Mesenteric fat pad (tissue), 1 donor: ENCODE results near the gene RIPK3. TPM values are rescaled to one million over a fixed set of nuclear protein-coding genes. Genes with fewer than 3 reads are reported as not detected.

Experiments
- total RNA-seq: library from RNA; stranded (reverse); fragmentation: NEBNext Ultra II Directional; extraction: Animal tissue kit (Norgen Biotek cat#: 25700); gene quantifications from one replicate; pipeline ENCODE4 v1.2.1, GENCODE V29; 2021
- donor health status: DM: yes; HTN: yes; CAD: no.

The RIPK3 gene
- total RNA-seq, 1 donor from 2014 or later, result 12.7 TPM

Other genes with a start within 250 kb of the RIPK3 start
- 39.1 TPM for gene PCK2, start 245.7 kb downstream of the RIPK3 start, total RNA-seq
- gene DCAF11, start 225.2 kb downstream of the RIPK3 start, total RNA-seq, result 31.7 TPM
- 1.6 TPM for gene NRL, start 225.0 kb downstream of the RIPK3 start, total RNA-seq
- 0.58 TPM for gene FITM1, start 209.3 kb downstream of the RIPK3 start, total RNA-seq
- 121 TPM for gene PSME1, start 203.8 kb downstream of the RIPK3 start, total RNA-seq
- 15.5 TPM for gene EMC9, start 198.4 kb downstream of the RIPK3 start, total RNA-seq
- 113 TPM for gene PSME2, start 193.4 kb downstream of the RIPK3 start, total RNA-seq
- 60.0 TPM for gene RNF31, start 192.5 kb downstream of the RIPK3 start, total RNA-seq
- 102 TPM for gene IRF9, start 178.7 kb downstream of the RIPK3 start, total RNA-seq
- 31.5 TPM for gene REC8, start 167.9 kb downstream of the RIPK3 start, total RNA-seq
- 46.3 TPM for gene IPO4, start 151.2 kb downstream of the RIPK3 start, total RNA-seq
- gene TM9SF1, start 144.6 kb downstream of the RIPK3 start, total RNA-seq, result 51.0 TPM
- not detected for gene TSSK4, start 134.3 kb downstream of the RIPK3 start, total RNA-seq
- gene CHMP4A, start 126.5 kb downstream of the RIPK3 start, total RNA-seq, result 58.7 TPM
- gene MDP1, start 123.9 kb downstream of the RIPK3 start, total RNA-seq, result 10.3 TPM
- 169 TPM for gene NEDD8, start 107.6 kb downstream of the RIPK3 start, total RNA-seq
- gene GMPR2, start 107.1 kb downstream of the RIPK3 start, total RNA-seq, result 46.5 TPM
- 73.3 TPM for gene TINF2, start 97.4 kb downstream of the RIPK3 start, total RNA-seq
- 0.77 TPM for gene TGM1, start 76.8 kb downstream of the RIPK3 start, total RNA-seq
- gene RABGGTA, start 68.4 kb downstream of the RIPK3 start, total RNA-seq, result 17.0 TPM
- gene DHRS1, start 40.2 kb downstream of the RIPK3 start, total RNA-seq, result 19.0 TPM
- gene NOP9, start 40.1 kb downstream of the RIPK3 start, total RNA-seq, result 23.4 TPM
- gene CIDEB, start 32.0 kb downstream of the RIPK3 start, total RNA-seq, result 19.1 TPM
- gene LTB4R2, start 29.9 kb downstream of the RIPK3 start, total RNA-seq, result 7.2 TPM
- gene LTB4R, start 28.5 kb downstream of the RIPK3 start, total RNA-seq, result 11.9 TPM
- 59.6 TPM for gene ADCY4, start 4.9 kb downstream of the RIPK3 start, total RNA-seq
- 41.3 TPM for gene NFATC4, start 28.2 kb upstream of the RIPK3 start, total RNA-seq
- gene NYNRIN, start 59.0 kb upstream of the RIPK3 start, total RNA-seq, result 11.7 TPM
- gene CBLN3, start 89.7 kb upstream of the RIPK3 start, total RNA-seq, result 5.0 TPM
- 41.4 TPM for gene KHNYN, start 90.0 kb upstream of the RIPK3 start, total RNA-seq
- 50.1 TPM for gene SDR39U1, start 102.8 kb upstream of the RIPK3 start, total RNA-seq
- 1.4 TPM for gene CMA1, start 168.3 kb upstream of the RIPK3 start, total RNA-seq
- 6.3 TPM for gene CTSG, start 236.3 kb upstream of the RIPK3 start, total RNA-seq